ENCODE data around the gene MCEMP1.

MCEMP1 gene

GRCh38 chr19:7674010-7675005 lies 2.6 kb upstream of the MCEMP1 start:
- FAIRE-seq: no peak

DNA sequence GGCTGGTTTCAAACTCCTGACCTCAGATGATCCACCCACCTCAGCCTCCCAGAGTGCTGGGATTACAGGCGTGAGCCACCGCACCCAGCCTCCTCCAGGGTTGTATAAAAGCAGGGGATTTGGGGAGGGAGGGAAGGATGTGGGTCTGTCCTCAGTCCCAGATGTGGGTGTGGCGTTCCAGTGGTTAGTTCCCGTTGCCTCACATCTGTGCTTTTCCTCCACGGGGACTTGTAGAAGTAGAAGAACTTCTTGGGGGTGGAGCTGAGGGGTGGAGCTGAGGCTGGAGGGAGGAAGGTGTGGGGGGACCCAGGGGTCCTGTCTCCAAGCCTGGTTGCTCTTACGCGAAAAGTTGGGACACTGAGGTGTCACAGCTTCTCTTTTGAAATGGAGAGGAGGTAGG lies 514 bp upstream of the MCEMP1 start:
- no peak for FAIRE-seq

GRCh38 chr19:7677669-7678311 lies 900 bp downstream of the MCEMP1 start:
- FAIRE-seq: no peak

GRCh38 chr19:7678971-7679751 lies 2.3 kb downstream of the MCEMP1 start:
- no peak for FAIRE-seq

GRCh38 chr19:7679771-7680605 lies 3.1 kb downstream of the MCEMP1 start:
- no peak for FAIRE-seq

DNA sequence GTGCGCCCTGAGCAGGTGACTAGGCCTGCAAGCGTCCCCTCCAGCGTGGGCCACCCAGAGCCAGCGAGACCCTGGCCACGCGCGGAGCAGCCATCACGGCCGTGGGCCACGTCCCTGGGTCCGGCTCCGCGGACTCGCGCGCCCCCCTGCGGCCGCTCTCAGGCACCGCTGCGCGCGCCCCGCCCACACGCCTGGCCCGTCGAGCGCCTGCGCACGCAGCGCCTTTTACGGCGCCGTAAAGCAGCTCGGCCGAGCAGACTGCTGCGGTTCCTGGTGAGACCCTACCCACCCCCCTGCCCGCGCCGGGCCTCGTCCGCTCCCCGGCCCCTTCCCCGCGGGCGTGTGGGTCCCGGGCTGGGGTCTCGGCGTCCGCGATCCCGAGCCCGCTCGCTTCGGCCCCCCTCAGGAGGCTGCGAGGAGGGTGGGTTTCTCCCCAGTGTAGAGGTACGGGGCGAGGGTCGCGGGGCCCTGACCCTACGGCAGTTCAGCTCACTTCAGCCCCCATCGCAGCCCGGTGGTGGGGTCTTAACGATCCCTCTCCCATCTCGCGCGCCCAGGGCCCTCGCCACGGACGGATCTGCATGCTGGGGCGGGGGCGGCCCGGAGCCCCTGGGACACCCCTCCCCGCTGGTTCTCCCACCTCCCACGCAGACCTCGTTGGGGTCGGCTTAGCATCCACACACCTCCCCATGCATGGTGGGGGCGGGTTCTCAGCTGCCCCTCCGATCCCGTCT lies 3.9 kb downstream of the MCEMP1 start, which contains the start of gene TRAPPC5:
Gene TRAPPC5, plus strand, starts transcription at position 228 of the 734 bp plus-strand sequence. CDS start 1,421 bp downstream, outside the sequence.
- FAIRE-seq: no peak

DNA sequence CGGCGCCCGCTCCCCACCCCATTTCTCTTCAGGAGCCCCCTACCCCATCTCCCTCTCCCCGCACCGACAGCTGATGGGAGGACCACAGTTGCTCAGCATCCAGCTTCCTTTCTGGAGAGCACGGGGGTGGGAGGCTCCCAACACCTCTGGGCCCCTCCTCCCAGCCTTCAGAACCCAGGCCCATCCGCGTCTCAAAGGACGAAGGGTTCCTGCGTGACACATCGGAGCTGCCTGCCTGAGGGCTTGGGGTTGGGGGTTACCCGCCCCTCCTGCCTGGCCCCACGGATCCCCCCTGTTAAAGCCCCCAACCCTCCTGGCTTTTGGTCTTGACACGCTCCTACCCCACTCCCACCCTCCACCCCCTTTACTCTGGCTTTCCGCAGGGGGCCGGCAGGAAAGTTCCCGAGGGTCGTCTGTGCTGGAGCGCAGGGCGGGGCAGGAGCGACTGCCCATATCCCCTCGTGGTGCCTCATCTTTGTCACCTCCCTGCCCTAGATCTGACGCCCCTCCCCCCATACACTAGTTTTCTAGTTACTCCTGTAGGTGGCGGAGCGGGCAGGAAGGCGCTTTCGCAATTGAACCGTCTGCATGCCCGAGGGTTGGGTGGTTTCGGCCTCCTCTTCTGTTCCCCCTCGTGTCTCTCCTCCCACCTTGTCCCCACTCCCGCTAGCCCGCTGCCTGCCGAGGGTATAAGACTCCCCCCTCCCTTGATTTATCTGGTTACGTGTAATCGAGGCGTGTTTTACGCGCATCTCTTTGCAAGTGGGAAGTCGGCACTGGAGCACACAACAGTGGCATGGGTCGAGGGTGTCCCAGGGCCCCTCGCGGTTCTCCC lies 4.7 kb downstream of the MCEMP1 start:
- no peak for FAIRE-seq

DNA sequence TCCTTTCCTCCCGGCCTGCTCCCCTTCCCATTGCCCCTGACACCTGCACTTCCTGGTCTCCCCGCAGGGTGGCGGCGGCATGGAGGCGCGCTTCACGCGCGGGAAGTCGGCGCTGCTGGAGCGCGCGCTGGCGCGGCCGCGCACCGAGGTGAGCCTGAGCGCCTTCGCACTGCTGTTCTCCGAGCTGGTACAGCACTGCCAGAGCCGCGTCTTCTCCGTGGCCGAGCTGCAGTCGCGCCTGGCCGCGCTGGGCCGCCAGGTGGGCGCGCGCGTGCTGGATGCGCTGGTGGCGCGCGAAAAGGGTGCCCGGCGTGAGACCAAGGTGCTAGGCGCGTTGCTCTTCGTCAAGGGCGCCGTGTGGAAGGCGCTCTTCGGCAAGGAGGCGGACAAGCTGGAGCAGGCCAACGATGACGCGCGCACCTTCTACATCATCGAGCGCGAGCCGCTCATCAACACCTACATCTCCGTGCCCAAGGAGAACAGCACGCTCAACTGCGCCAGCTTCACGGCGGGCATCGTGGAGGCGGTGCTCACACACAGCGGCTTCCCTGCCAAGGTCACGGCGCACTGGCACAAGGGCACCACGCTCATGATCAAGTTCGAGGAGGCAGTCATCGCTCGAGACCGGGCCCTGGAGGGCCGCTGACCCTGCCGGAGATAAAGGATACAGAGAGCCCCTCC lies 5.4 kb downstream of the MCEMP1 start:
- FAIRE-seq: no peak

GRCh38 chr19:7685546-7686445 lies 8.9 kb downstream of the MCEMP1 start:
- FAIRE-seq: no peak

- FAIRE-seq: no peak
Measured at GRCh38 chr19:7687177-7687576, 10.3 kb downstream of the MCEMP1 start.

DNA sequence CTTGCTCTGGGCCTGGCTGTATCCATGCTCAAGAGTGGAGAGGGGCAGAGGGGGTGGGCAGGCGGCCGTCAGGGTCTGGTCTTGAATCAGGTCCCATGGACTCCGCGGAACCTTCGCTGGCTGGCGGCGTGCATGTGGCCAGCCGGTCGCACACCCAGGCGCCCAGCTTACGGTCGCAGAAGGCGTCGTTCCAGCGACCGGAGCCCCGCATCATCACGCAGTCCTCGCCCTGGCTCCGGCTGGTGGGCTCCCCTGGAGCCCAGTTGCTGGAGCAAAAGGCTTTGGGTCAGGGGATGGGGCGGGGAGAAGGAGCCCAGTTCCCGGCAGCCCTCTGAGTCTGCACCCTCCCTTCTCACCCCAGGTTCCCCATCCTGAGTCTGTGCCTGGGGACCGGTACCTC lies 12.3 kb downstream of the MCEMP1 start:
- no peak for FAIRE-seq

- no peak for FAIRE-seq
Measured at GRCh38 chr19:7690779-7691258, 13.9 kb downstream of the MCEMP1 start.

DNA sequence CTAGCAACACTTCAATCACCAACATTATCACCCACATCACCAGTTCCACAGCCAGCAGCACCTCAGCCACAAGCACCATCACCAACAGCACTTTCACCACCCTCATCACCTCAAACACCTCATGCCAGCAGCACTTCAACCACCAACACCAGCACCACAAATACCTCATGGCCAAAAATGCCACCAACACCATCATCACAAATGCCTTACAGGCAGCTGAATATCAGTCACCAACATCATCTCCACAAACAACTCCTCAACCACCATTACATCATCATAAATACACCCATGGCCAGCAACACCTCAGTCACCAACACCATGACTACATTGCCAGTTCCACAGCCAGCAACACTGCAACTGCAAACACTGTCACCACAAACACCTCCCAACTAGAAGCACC lies 14.6 kb downstream of the MCEMP1 start:
- FAIRE-seq: no peak

DNA sequence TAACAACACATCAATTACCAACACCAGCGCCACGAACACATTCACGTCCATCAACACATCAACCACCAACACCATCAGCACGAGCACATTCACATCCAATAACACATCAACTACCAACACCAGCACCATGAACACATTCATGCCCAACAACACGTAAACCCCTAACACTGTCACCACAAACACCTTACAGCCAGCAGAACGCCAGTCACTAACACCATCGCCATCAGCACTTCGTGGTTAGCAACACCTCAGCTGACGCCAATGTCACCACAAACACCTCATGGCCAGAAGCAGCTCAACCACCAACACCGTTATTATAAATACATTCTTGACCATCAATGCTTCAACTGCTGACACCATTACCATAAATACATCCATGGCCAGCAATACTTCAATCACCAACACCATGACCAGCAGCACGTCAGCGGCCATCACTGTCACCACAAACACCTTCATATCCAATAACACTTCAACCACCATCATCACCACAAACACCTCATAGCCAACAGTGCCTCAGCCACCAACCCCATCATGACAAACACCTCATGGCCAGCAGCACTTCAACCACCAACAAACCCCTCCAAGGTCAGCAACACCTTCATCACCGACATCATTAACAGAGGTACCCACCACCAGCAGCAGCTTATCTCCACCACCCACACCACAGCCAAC lies 15.7 kb downstream of the MCEMP1 start:
- FAIRE-seq: no peak

DNA sequence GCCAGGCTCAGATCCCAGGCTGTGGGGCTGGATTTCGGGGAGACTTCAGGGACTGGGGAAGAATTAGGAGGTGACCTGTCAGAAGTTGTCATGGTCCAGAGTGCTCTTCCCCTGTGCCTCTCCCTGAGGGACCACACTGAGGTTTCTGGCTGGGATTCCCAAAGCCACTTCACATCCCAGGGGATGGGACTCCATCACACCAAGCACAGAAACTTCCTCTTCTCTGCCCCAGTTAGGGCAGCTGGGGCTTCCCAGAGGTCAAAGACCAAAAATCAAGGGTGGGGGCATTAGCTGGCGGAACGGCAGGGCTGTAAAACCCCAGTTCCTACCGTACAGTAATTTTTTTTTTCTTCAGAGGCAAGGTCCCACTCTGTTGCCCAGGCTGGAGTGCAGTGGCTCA lies 17.6 kb downstream of the MCEMP1 start:
- FAIRE-seq: no peak

DNA sequence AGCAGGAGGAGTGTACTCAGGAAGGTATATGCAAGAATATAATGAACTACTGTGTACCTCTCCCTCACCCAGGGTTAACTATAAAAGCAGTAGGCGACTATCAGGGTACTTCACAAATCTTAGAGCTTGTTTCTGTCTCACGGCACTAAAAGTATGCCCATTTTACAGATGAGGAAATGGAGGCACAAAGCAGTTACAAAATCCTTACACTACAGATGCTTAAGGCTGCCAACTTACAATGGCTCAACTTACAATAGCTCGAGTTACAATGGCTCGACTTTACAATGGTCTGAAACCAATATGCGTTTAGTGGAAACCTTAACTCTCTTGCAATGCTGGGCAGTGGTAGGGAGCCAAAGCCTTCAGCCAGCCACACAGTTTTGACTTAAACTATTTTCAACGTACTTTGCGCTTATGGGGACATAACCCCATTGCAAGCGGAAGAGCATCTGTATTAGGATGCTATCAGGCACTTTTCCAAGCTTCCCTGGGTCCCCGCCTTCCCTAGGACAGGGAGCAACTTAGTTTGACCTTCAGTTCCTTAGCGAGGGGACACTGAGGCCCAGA lies 20.9 kb downstream of the MCEMP1 start:
- FAIRE-seq: no peak

DNA sequence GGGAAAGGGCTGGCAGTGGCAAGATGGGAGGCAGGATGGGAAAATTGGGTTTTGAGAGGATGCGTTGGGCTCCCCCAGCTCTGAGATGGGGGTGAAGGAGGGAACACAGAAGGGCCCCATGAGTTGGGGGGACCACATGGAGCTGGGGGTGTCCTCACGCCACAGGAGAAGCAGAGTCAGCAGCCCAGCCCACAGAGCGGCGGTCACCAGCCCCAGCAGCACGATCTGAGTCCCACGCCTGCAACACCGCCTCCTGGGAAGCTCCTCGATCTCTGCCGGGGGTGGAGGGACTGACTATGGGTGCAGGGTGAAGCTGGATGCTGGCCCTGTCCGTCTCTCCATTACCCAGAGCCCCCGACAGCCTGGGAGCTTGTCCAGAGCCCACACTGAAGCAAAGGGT lies 21.7 kb downstream of the MCEMP1 start:
- no peak for FAIRE-seq

DNA sequence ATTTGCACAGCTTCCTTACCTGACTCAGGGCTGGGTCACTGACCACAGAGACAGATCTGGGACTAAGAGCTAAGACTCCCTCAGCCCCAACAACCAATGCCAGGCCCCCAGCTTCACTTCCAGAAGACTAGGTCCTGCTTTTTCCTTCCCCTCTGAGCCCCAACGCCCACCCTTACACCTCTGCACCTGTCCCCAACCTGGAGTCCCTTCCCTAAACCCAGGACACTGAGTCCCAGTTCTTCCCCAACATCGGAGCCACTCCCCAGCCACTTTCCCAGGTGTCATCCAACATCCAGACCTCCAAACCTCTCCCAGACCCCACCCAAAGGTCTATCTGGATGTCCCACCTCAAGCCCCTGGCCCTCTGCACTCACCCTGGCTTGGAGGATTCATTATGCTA lies 22.1 kb downstream of the MCEMP1 start:
- FAIRE-seq: no peak

Measured in G401.6 (cell line).